ENCODE data around the gene SPATA9. TPM values are rescaled to one million over a fixed set of nuclear protein-coding genes. Genes with fewer than 3 reads are reported as not detected.

Gene SPATA9
- total and polyA plus RNA-seq, 9 of the 15 experiments (the other 6 are each of a cell fraction or from before 2014, with no cell fraction given), result 0.16 to 5.5 (median 0.39) TPM; not detected in 3

DNA sequence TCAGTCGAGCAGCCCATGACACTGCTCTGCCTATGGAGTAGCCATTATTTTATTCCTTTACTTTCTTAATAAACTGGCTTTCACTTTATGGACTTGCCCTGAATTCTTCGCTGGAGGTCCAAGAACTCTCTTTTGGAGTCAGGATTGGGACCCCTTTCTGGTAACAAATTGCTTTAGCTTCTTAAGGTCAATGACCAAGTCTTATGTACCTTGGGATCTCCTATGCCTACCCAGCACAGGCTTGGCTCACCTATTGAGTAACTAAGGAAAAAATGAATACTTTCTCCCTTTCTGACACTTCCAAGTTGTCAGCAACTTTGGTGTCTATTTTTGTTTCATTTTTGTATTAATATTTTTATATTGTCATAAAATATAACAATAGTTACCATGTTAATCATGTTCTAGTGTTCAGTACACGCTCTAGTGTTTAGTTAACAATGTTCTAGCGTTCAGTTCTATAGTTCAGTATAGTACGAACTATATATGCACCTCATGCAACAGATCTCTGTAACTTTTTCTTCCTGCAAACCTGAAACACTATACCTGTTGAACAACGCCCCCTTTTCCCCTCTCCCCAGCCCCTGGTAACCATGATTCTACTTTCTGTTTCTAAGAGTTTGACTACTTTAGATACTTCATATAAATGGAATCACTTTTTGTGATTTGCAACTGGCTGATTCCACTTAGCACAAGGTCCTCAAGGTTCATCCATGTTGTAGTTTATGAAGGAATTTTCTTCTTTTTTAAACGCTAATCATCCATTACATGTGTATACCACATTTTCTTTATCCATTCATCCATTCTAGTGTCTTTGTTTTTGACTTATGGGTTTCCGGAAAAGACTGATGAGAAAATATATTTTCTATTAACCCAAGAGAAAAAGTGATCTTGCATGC lies 46.6 kb upstream of the SPATA9 start (continued):
- TF ChIP-seq, protein P1, sequence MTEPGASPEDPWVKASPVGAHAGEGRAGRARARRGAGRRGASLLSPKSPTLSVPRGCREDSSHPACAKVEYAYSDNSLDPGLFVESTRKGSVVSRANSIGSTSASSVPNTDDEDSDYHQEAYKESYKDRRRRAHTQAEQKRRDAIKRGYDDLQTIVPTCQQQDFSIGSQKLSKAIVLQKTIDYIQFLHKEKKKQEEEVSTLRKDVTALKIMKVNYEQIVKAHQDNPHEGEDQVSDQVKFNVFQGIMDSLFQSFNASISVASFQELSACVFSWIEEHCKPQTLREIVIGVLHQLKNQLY (CRISPR knock-in tag; conservative IDR thresholded peaks at IDR 0.05), result 0 out of 4 replicates have a peak, but pooled peaks of 1 of the 2 experiments have one; percentile 26
- no peak for TF ChIP-seq ZNF699 (CRISPR knock-in tag; IDR thresholded peaks at IDR 0.05; ENCODE audit: insufficient replicate concordance)
- no peak; the same call in 1 of the 2 replicates for TF ChIP-seq CREB3 (tag; conservative IDR thresholded peaks at IDR 0.05; ENCODE audit: low read depth)
- no peak for TF ChIP-seq FOXM1 (IDR thresholded peaks at IDR 0.05; ENCODE audit: low read depth)
- TF ChIP-seq FOXM1 (CRISPR knock-in tag; IDR thresholded peaks at IDR 0.05; ENCODE audit: low read depth), result no peak
- no peak for TF ChIP-seq ZNF589 (CRISPR knock-in tag; IDR thresholded peaks at IDR 0.05; ENCODE audit: low read depth)
- TF ChIP-seq ZNF347 (CRISPR knock-in tag; IDR thresholded peaks at IDR 0.05; ENCODE audit: low read depth), result no peak
- TF ChIP-seq NR4A1 (CRISPR knock-in tag; IDR thresholded peaks at IDR 0.05), result no peak
- no peak for TF ChIP-seq NR4A1 (tag; IDR thresholded peaks at IDR 0.05)
- TF ChIP-seq CBFA2T3 (IDR thresholded peaks at IDR 0.05), result no peak
- TF ChIP-seq, protein P2, sequence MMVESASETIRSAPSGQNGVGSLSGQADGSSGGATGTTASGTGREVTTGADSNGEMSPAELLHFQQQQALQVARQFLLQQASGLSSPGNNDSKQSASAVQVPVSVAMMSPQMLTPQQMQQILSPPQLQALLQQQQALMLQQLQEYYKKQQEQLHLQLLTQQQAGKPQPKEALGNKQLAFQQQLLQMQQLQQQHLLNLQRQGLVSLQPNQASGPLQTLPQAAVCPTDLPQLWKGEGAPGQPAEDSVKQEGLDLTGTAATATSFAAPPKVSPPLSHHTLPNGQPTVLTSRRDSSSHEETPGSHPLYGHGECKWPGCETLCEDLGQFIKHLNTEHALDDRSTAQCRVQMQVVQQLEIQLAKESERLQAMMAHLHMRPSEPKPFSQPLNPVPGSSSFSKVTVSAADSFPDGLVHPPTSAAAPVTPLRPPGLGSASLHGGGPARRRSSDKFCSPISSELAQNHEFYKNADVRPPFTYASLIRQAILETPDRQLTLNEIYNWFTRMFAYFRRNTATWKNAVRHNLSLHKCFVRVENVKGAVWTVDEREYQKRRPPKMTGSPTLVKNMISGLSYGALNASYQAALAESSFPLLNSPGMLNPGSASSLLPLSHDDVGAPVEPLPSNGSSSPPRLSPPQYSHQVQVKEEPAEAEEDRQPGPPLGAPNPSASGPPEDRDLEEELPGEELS (CRISPR knock-in tag; IDR thresholded peaks at IDR 0.05; ENCODE audit: borderline replicate concordance), result no peak
- TF ChIP-seq, protein P3, sequence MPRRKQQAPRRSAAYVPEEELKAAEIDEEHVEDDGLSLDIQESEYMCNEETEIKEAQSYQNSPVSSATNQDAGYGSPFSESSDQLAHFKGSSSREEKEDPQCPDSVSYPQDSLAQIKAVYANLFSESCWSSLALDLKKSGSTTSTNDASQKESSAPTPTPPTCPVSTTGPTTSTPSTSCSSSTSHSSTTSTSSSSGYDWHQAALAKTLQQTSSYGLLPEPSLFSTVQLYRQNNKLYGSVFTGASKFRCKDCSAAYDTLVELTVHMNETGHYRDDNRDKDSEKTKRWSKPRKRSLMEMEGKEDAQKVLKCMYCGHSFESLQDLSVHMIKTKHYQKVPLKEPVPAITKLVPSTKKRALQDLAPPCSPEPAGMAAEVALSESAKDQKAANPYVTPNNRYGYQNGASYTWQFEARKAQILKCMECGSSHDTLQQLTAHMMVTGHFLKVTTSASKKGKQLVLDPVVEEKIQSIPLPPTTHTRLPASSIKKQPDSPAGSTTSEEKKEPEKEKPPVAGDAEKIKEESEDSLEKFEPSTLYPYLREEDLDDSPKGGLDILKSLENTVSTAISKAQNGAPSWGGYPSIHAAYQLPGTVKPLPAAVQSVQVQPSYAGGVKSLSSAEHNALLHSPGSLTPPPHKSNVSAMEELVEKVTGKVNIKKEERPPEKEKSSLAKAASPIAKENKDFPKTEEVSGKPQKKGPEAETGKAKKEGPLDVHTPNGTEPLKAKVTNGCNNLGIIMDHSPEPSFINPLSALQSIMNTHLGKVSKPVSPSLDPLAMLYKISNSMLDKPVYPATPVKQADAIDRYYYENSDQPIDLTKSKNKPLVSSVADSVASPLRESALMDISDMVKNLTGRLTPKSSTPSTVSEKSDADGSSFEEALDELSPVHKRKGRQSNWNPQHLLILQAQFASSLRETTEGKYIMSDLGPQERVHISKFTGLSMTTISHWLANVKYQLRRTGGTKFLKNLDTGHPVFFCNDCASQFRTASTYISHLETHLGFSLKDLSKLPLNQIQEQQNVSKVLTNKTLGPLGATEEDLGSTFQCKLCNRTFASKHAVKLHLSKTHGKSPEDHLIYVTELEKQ (CRISPR knock-in tag; IDR thresholded peaks at IDR 0.05), result no peak
- TF ChIP-seq DNMT1 (IDR thresholded peaks at IDR 0.05), result no peak
- TF ChIP-seq NBN (IDR thresholded peaks at IDR 0.05; ENCODE audit: low read depth), result peak; percentile 91
- no peak for TF ChIP-seq ZNF408 (CRISPR knock-in tag; IDR thresholded peaks at IDR 0.05; ENCODE audit: low read depth)
- no peak for TF ChIP-seq TARDBP (IDR thresholded peaks at IDR 0.05)
- TF ChIP-seq GABPB2 (CRISPR knock-in tag; conservative IDR thresholded peaks at IDR 0.05), result no peak
- no peak for TF ChIP-seq CC2D1A (IDR thresholded peaks at IDR 0.05)
- no peak for TF ChIP-seq YBX1 (IDR thresholded peaks at IDR 0.05)
- peak; percentile 82 for TF ChIP-seq EWSR1 (IDR thresholded peaks at IDR 0.05; ENCODE audit: borderline replicate concordance, low read depth, partially characterized antibody)
